Endothelial cell of umbilical vein (primary cell): ENCODE data around the gene C3orf70. TPM values are rescaled to one million over a fixed set of nuclear protein-coding genes. Genes with fewer than 3 reads are reported as not detected.

Experiments
- BruUV-seq: library from RNA; stranded (reverse); fragments of 400-500 nt; replicated peaks from 2 replicates; lab custom pipeline; 2021; lab: Mats Ljungman, UMichigan
- CTCF ChIA-PET: fragments of 300-600, 350-600 bp; sonication (Branson Sonifier 250); formaldehyde crosslinking; loops from one replicate; lab custom pipeline; 2021; ENCODE audit warnings: antibody characterized with exemption, inconsistent platforms; lab: Charles Lee
- POLR2A ChIA-PET: fragments of 300-600, 350-600 bp; sonication (Branson Sonifier 250); formaldehyde crosslinking; loops from one replicate; lab custom pipeline; 2021; ENCODE audit warnings: antibody characterized with exemption, inconsistent platforms; lab: Charles Lee
- DNase-seq: peaks from one replicate; pipeline ENCODE4 v3.0.0-alpha.2; 2011; ENCODE audit warnings: low read depth, low spot score
- FAIRE-seq: peaks from 2 replicates; lab custom pipeline; 2011; peaks lifted over from hg19 to GRCh38; lab: Jason Lieb, UNC
- H2AFZ ChIP-seq: 2 replicates; pipeline ENCODE4 v1.6.0; 2012; ENCODE audit warnings: low read depth, low read length, control low read depth, inconsistent platforms
- H3K27ac ChIP-seq: 2 replicates; pipeline ENCODE4 v1.5.1; 2011; ENCODE audit warnings: low read depth, mild to moderate bottlenecking, control low read depth, low read length, moderate library complexity; ENCODE audit not compliant: insufficient read depth
- H3K27me3 ChIP-seq, 2 experiments: 2 replicates each; pipeline versions ENCODE4 v1.6.0 to v1.6.1; 2011; ENCODE audit warnings: low read length in 2 of 2, mixed read lengths in 1 of 2; ENCODE audit not compliant: control insufficient read depth in 2 of 2, insufficient read depth in 2 of 2
- H3K36me3 ChIP-seq, 2 experiments: 2 replicates in 1 of 2; 3 replicates in 1 of 2; pipeline ENCODE4 v1.5.1; 2011; ENCODE audit warnings: low read length in 2 of 2, mild to moderate bottlenecking in 1 of 2, moderate library complexity in 1 of 2; ENCODE audit not compliant: control insufficient read depth in 2 of 2, insufficient read depth in 2 of 2; ENCODE audit errors: extremely low read depth in 1 of 2
- H3K4me1 ChIP-seq: 3 replicates; pipeline ENCODE4 v1.5.1; 2011; ENCODE audit warnings: mild to moderate bottlenecking, low read length; ENCODE audit not compliant: control insufficient read depth, insufficient read depth; ENCODE audit errors: extremely low read depth
- H3K4me2 ChIP-seq: 2 replicates; pipeline ENCODE4 v1.6.1; 2011; ENCODE audit warnings: low read length, control low read depth, mixed read lengths; ENCODE audit not compliant: insufficient read depth
- H3K4me3 ChIP-seq, 3 experiments: fragments of 200-600 bp in 1 of 3; sonication (generic), shearing (Covaris generic) in 1 of 3; replicated peaks in 1 of 3; 2 replicates each; pipeline ENCODE4 v1.5.1; 2011 to 2016; ENCODE audit warnings: control low read depth in 3 of 3, low read length in 3 of 3, mild to moderate bottlenecking in 2 of 3, inconsistent platforms in 1 of 3, low read depth in 1 of 3, moderate library complexity in 1 of 3; ENCODE audit not compliant: insufficient read depth in 1 of 3
- H3K79me2 ChIP-seq: 2 replicates; pipeline ENCODE4 v1.6.0; 2012; ENCODE audit warnings: low read length, inconsistent platforms; ENCODE audit not compliant: control insufficient read depth, insufficient read depth
- H3K9ac ChIP-seq: replicated peaks from 2 replicates; pipeline ENCODE3; 2011; ENCODE audit warnings: low read length, control low read depth; ENCODE audit not compliant: insufficient read depth; ENCODE audit errors: extremely low read depth
- H3K9me1 ChIP-seq: replicated peaks from 3 replicates; pipeline ENCODE4 v1.6.0; 2011; ENCODE audit warnings: mild to moderate bottlenecking, low read length; ENCODE audit not compliant: control insufficient read depth, insufficient read depth; ENCODE audit errors: extremely low read depth
- H3K9me3 ChIP-seq: replicated peaks from 2 replicates; pipeline ENCODE4 v1.5.1; 2012; ENCODE audit warnings: low read length, inconsistent platforms; ENCODE audit not compliant: control insufficient read depth, insufficient read depth
- H4K20me1 ChIP-seq: replicated peaks from 2 replicates; pipeline ENCODE3; 2011; ENCODE audit warnings: mild to moderate bottlenecking, low read length; ENCODE audit not compliant: control insufficient read depth, insufficient read depth; ENCODE audit errors: extremely low read depth
- CTCF ChIP-seq, 2 donors: IDR thresholded peaks; 1 replicate in 1 of 2; 2 replicates in 1 of 2; pipeline ENCODE4 v1.5.1; 2011; ENCODE audit warnings: low read length in 2 of 2, mild to moderate bottlenecking in 2 of 2, moderate library complexity in 2 of 2, control low read depth in 1 of 2, inconsistent platforms in 1 of 2, low read depth in 1 of 2; ENCODE audit not compliant: insufficient read depth in 1 of 2; ENCODE audit errors: extremely low read depth in 1 of 2
- EZH2 ChIP-seq: IDR thresholded peaks from 2 replicates; pipeline ENCODE4 v1.6.1; 2012; ENCODE audit warnings: borderline replicate concordance, low read depth, mild to moderate bottlenecking, moderate library complexity, low read length, inconsistent platforms; ENCODE audit not compliant: severe bottlenecking
- FOS ChIP-seq: IDR thresholded peaks from 2 replicates; pipeline ENCODE4 v1.6.1; 2011; ENCODE audit warnings: mild to moderate bottlenecking, low read length, moderate library complexity, borderline replicate concordance; ENCODE audit not compliant: insufficient read depth
- GATA2 ChIP-seq: IDR thresholded peaks from 2 replicates; pipeline ENCODE4 v1.7.0; 2011; ENCODE audit warnings: low read depth, mild to moderate bottlenecking, moderate library complexity, mixed read lengths, low read length; ENCODE audit not compliant: insufficient read length, insufficient read depth
- JUN ChIP-seq: IDR thresholded peaks from 2 replicates; pipeline ENCODE4 v1.6.1; 2011; ENCODE audit warnings: borderline replicate concordance, low read depth; ENCODE audit not compliant: insufficient read length, insufficient read depth
- MYC ChIP-seq: IDR thresholded peaks from one replicate; pipeline ENCODE4 v1.6.1; 2011; ENCODE audit warnings: mild to moderate bottlenecking, low read depth, low read length
- POLR2A ChIP-seq: IDR thresholded peaks from 2 replicates; pipeline ENCODE4 v1.6.1; 2012; ENCODE audit warnings: low read depth, mild to moderate bottlenecking, control low read depth, low read length
- POLR2AphosphoS5 ChIP-seq: IDR thresholded peaks from 2 replicates; pipeline ENCODE4 v1.6.1; 2012; ENCODE audit warnings: low read depth, mild to moderate bottlenecking, control low read depth, low read length, moderate library complexity; ENCODE audit not compliant: insufficient read depth
- dilution Hi-C: fragments of 300-500 bp; cut with MboI; formaldehyde crosslinking; loops from one replicate; pipeline ENCODE4 v1.15.0; 2019; ENCODE audit warnings: low sequenced_read_pairs; ENCODE audit not compliant: extremely low pct_ligation_motif_present
- intact Hi-C: fragments of 100-400 bp; cut with micrococcal nuclease; formaldehyde crosslinking; loops from one replicate; pipeline ENCODE4 v1.10.0; 2022
- polyA plus RNA-seq, 4 experiments: library from polyadenylated mRNA; depleted of rRNA in 3 of 4; stranded (reverse) in 3 of 4; unstranded in 1 of 4; fragments of >200 nt; gene quantifications; 2 replicates each; pipeline versions ENCODE4 v1.2.1 to v1.2.3, GENCODE V29; 2011 to 2012; ENCODE audit warnings: missing spikeins in 1 of 4
- total RNA-seq: library from RNA; stranded (reverse); gene quantifications from 2 replicates; pipeline ENCODE4 v1.2.3, GENCODE V29; 2021
- TF ChIP-seq, protein P1 (sequence below): IDR thresholded peaks from 2 replicates; pipeline ENCODE4 v1.6.1; 2011; ENCODE audit not compliant: insufficient read depth, insufficient read length

Gene C3orf70
- total and polyA plus RNA-seq, 2 donors (not counting 3 experiments of a cell fraction or from before 2014, with no cell fraction given) = 0.08 to 0.20 TPM

GRCh38 chr3:185049710-185050109, 103.2 kb downstream of the C3orf70 start:
- BruUV-seq = no TSS peak
- FAIRE-seq (no peak), DNase-seq (no peak)
- Histone ChIP-seq H3K79me2 (no peaks in the 10 kb centered on the region), H3K4me1 (peaks cover 23% of the 10 kb centered on the region), H3K36me3 (peaks cover 0 to 6% of the 10 kb centered on the region in 2 experiments), H3K9ac (no peak overlapping the region), H3K9me3 (no peaks in the 10 kb centered on the region), H3K4me3 (no peak overlapping the region), H3K4me2 (no peak overlapping the region), H3K27me3 (no peaks in the 10 kb centered on the region), H3K27ac (no peak overlapping the region), H3K9me1 (no peaks in the 10 kb centered on the region), H4K20me1 (no peaks in the 10 kb centered on the region), H2AFZ (no peak overlapping the region)
- TF ChIP-seq CTCF (IDR thresholded peaks at IDR 0.05; ENCODE audit: extremely low read depth in 1 of 2, insufficient read depth in 1 of 2, low read depth in 1 of 2, low read length in 2 of 2) (no peak), POLR2A (no peak), POLR2AphosphoS5 (no peak), MYC (no peak), FOS (no peak), GATA2 (no peak), EZH2 (no peak), JUN (no peak)
- TF ChIP-seq, protein P1, sequence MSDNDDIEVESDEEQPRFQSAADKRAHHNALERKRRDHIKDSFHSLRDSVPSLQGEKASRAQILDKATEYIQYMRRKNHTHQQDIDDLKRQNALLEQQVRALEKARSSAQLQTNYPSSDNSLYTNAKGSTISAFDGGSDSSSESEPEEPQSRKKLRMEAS = no peak
- ChIA-PET CTCF (no interaction called here), POLR2A (no interaction called here)
- dilution Hi-C loops (no loop called here), intact Hi-C loops (loop anchor here (5.0 kb wide), 1 partner anchor 103 kb away; the partner anchor contains the start of gene C3orf70)
